IPS-15b (cell line): ENCODE results near the gene SPG11.
"Not testable (repeated sequence)": the region's sequence is repeated elsewhere in the genome, so short reads cannot be mapped to it uniquely, and the experiment has no call there.

Experiments used
- H3K27me3 ChIP-seq: one replicate; pipeline ENCODE4 v1.6.1; 2013; ENCODE audit warnings: low read length; ENCODE audit not compliant: control insufficient read depth, insufficient read depth
- H3K36me3 ChIP-seq: one replicate; pipeline ENCODE4 v1.6.1; 2013; ENCODE audit warnings: low read length; ENCODE audit not compliant: control insufficient read depth, insufficient read depth
- H3K4me1 ChIP-seq: one replicate; pipeline ENCODE4 v1.6.1; 2013; ENCODE audit warnings: mild to moderate bottlenecking, low read length; ENCODE audit not compliant: control insufficient read depth, insufficient read depth
- H3K4me3 ChIP-seq: one replicate; pipeline ENCODE4 v1.5.1; 2013; ENCODE audit warnings: low read depth, low read length
- H3K9ac ChIP-seq: one replicate; pipeline ENCODE4 v1.6.1; 2013; ENCODE audit warnings: low read depth, mild to moderate bottlenecking, low read length
- H3K9me3 ChIP-seq: one replicate; pipeline ENCODE4 v1.6.1; 2013; ENCODE audit warnings: mild to moderate bottlenecking, low read length; ENCODE audit not compliant: control insufficient read depth, insufficient read depth

The SPG11 gene

GRCh38 chr15:44573386-44573785, 90.1 kb downstream of the SPG11 start:
- Histone ChIP-seq H3K9ac (no peak overlapping the region), H3K4me3 (no peak overlapping the region), H3K9me3 (no peaks in the 10 kb centered on the region), H3K4me1 (no peaks in the 10 kb centered on the region), H3K36me3 (peaks cover 10% of the 10 kb centered on the region), H3K27me3 (no peaks in the 10 kb centered on the region)

- Histone ChIP-seq H3K27me3 (no peaks in the 10 kb centered on the region), H3K4me1 (no peaks in the 10 kb centered on the region), H3K9me3 (no peaks in the 10 kb centered on the region), H3K4me3 (no peak overlapping the region), H3K36me3 (peaks cover 22% of the 10 kb centered on the region), H3K9ac (no peak overlapping the region)
These were observed 93.1 kb downstream of the SPG11 start for GRCh38 chr15:44570361-44570760.

GRCh38 chr15:44569316-44569715, 94.1 kb downstream of the SPG11 start:
- Histone ChIP-seq H3K4me3 (no peak overlapping the region), H3K27me3 (no peaks in the 10 kb centered on the region), H3K4me1 (no peaks in the 10 kb centered on the region), H3K9me3 (peaks cover 7% of the 10 kb centered on the region), H3K36me3 (peaks cover 31% of the 10 kb centered on the region), H3K9ac (no peak overlapping the region)

GRCh38 chr15:44568338-44568737, 95.1 kb downstream of the SPG11 start:
- H3K27me3 ChIP-seq: no peaks in the 10 kb centered on the region
- H3K4me1 ChIP-seq: no peaks in the 10 kb centered on the region
- H3K9ac ChIP-seq: no peak overlapping the region
- H3K4me3 ChIP-seq: no peak overlapping the region
- peaks cover 38% of the 10 kb centered on the region for H3K36me3 ChIP-seq
- H3K9me3 ChIP-seq: peaks cover 7% of the 10 kb centered on the region

GRCh38 chr15:44566155-44566540, 97.3 kb downstream of the SPG11 start:
- no peaks in the 10 kb centered on the region for H3K27me3 ChIP-seq
- peaks cover 35% of the 10 kb centered on the region for H3K36me3 ChIP-seq
- H3K9ac ChIP-seq: no peak overlapping the region

GRCh38 chr15:44565387-44566154, 97.9 kb downstream of the SPG11 start:
- H3K4me3 ChIP-seq: no peak overlapping the region
- no peaks in the 10 kb centered on the region for H3K27me3 ChIP-seq
- peaks cover 35% of the 10 kb centered on the region for H3K36me3 ChIP-seq
- no peak overlapping the region for H3K9ac ChIP-seq
- no peaks in the 10 kb centered on the region for H3K4me1 ChIP-seq
- H3K9me3 ChIP-seq: peaks cover 7% of the 10 kb centered on the region

More at GRCh38 chr15:44566155-44566540, 97.3 kb downstream of the SPG11 start:
- Histone ChIP-seq H3K4me3 (no peak overlapping the region), H3K4me1 (no peaks in the 10 kb centered on the region), H3K9me3 (peaks cover 7% of the 10 kb centered on the region)

GRCh38 chr15:44560926-44561325, 102.5 kb downstream of the SPG11 start:
- H3K9me3 ChIP-seq, H3K9ac ChIP-seq, H3K4me1 ChIP-seq, H3K27me3 ChIP-seq, H3K4me3 ChIP-seq: not testable (repeated sequence)
- H3K36me3 ChIP-seq: peaks cover 32% of the 10 kb centered on the region

- H3K4me1 ChIP-seq: no peaks in the 10 kb centered on the region
- no peak overlapping the region for H3K4me3 ChIP-seq
- H3K9ac ChIP-seq: no peak overlapping the region
- H3K36me3 ChIP-seq: peaks cover 31% of the 10 kb centered on the region
- no peaks in the 10 kb centered on the region for H3K27me3 ChIP-seq
- H3K9me3 ChIP-seq: no peaks in the 10 kb centered on the region
These were observed 108.3 kb downstream of the SPG11 start for GRCh38 chr15:44554934-44555723.

GRCh38 chr15:44550734-44551133, 112.7 kb downstream of the SPG11 start:
- no peaks in the 10 kb centered on the region for H3K27me3 ChIP-seq
- no peak overlapping the region for H3K4me3 ChIP-seq
- no peak overlapping the region for H3K9ac ChIP-seq
- peaks cover under 1% of the 10 kb centered on the region for H3K4me1 ChIP-seq
- H3K9me3 ChIP-seq: no peaks in the 10 kb centered on the region
- H3K36me3 ChIP-seq: peaks cover 25% of the 10 kb centered on the region

- Histone ChIP-seq H3K36me3 (peaks cover 22% of the 10 kb centered on the region), H3K4me1 (peaks cover 3% of the 10 kb centered on the region), H3K9ac (no peak overlapping the region), H3K27me3 (no peaks in the 10 kb centered on the region), H3K9me3 (no peaks in the 10 kb centered on the region), H3K4me3 (no peak overlapping the region)
These were observed 113.2 kb downstream of the SPG11 start for GRCh38 chr15:44550256-44550655.

GRCh38 chr15:44549152-44549551, 114.3 kb downstream of the SPG11 start:
- H3K36me3 ChIP-seq: peaks cover 13% of the 10 kb centered on the region
- not testable (repeated sequence) for H3K9me3 ChIP-seq, H3K4me1 ChIP-seq, H3K4me3 ChIP-seq, H3K9ac ChIP-seq, H3K27me3 ChIP-seq
